IMR-90 (cell line): ENCODE data around the gene PLA2G4B. TPM values are rescaled to one million over a fixed set of nuclear protein-coding genes. Genes with fewer than 3 reads are reported as not detected.

Experiments used
- ATAC-seq: fragments of 200-7000 bp; cut with Tn5 transposase; 2 replicates; pipeline ENCODE4 v1.9.1; 2020; ENCODE audit warnings: low read depth, mild to moderate bottlenecking, moderate library complexity
- BruUV-seq: library from RNA; stranded (reverse); fragments of 400-500 nt; replicated peaks from 2 replicates; lab custom pipeline; 2021; lab: Mats Ljungman, UMichigan
- CTCF ChIA-PET: fragments of 300-600 bp; formaldehyde crosslinking; extraction: SDS; loops from one replicate; lab custom pipeline; 2021; ENCODE audit warnings: antibody characterized with exemption; lab: Yijun Ruan, JAX
- POLR2A ChIA-PET: fragments of 300-600 bp; sonication (Branson Sonifier 250); formaldehyde crosslinking; loops from one replicate; lab custom pipeline; 2022; ENCODE audit warnings: antibody characterized with exemption; ENCODE audit not compliant: unreplicated experiment; lab: Charles Lee
- DNase-seq: peaks from one replicate; pipeline ENCODE4 v3.0.0; 2013
- H2AFZ ChIP-seq: replicated peaks from 2 replicates; pipeline ENCODE3; 2013; ENCODE audit warnings: low read length, mild to moderate bottlenecking; ENCODE audit not compliant: poor library complexity
- H2AK5ac ChIP-seq: 2 replicates; pipeline ENCODE4 v1.6.1; 2013; ENCODE audit warnings: low read depth, low read length, inconsistent platforms
- H2AK9ac ChIP-seq: replicated peaks from 2 replicates; pipeline ENCODE3; 2013; ENCODE audit warnings: mild to moderate bottlenecking, low read depth, low read length, moderate library complexity; ENCODE audit not compliant: poor library complexity
- H2BK120ac ChIP-seq: 2 replicates; pipeline ENCODE4 v1.6.1; 2013; ENCODE audit warnings: low read depth, low read length, inconsistent platforms
- H2BK15ac ChIP-seq: 3 replicates; pipeline ENCODE4 v1.6.1; 2013; ENCODE audit warnings: low read depth, low read length, inconsistent platforms
- H2BK20ac ChIP-seq: 2 replicates; pipeline ENCODE4 v1.6.1; 2013; ENCODE audit warnings: low read depth, mild to moderate bottlenecking, inconsistent platforms, low read length, moderate library complexity
- H2BK5ac ChIP-seq: 2 replicates; pipeline ENCODE4 v1.6.1; 2013; ENCODE audit warnings: mild to moderate bottlenecking, low read depth, low read length, inconsistent platforms; ENCODE audit not compliant: poor library complexity, severe bottlenecking
- H3K14ac ChIP-seq: replicated peaks from 2 replicates; pipeline ENCODE4 v1.6.1; 2013; ENCODE audit warnings: low read depth, low read length, inconsistent platforms
- H3K18ac ChIP-seq: 2 replicates; pipeline ENCODE4 v1.6.1; 2013; ENCODE audit warnings: low read depth, low read length, control low read depth
- H3K23ac ChIP-seq: 2 replicates; pipeline ENCODE4 v1.6.1; 2013; ENCODE audit warnings: low read depth, low read length, inconsistent platforms
- H3K27ac ChIP-seq: 2 replicates; pipeline ENCODE4 v1.5.1; 2013; ENCODE audit warnings: mild to moderate bottlenecking, control low read depth, low read length; ENCODE audit not compliant: insufficient read depth
- H3K27me3 ChIP-seq: 2 replicates; pipeline ENCODE4 v1.6.1; 2013; ENCODE audit warnings: low read length; ENCODE audit not compliant: control insufficient read depth, insufficient read depth
- H3K36me3 ChIP-seq: 2 replicates; pipeline ENCODE4 v1.6.1; 2013; ENCODE audit warnings: low read length, mixed read lengths; ENCODE audit not compliant: control insufficient read depth, insufficient read depth
- H3K4ac ChIP-seq: 2 replicates; pipeline ENCODE4 v1.6.1; 2013; ENCODE audit warnings: low read depth, low read length, inconsistent platforms
- H3K4me1 ChIP-seq: 2 replicates; pipeline ENCODE4 v1.6.1; 2013; ENCODE audit warnings: low read length, mixed read lengths; ENCODE audit not compliant: control insufficient read depth, insufficient read depth
- H3K4me2 ChIP-seq: 2 replicates; pipeline ENCODE4 v1.6.1; 2013; ENCODE audit warnings: low read depth, mild to moderate bottlenecking, control low read depth, low read length, moderate library complexity
- H3K4me3 ChIP-seq: 2 replicates; pipeline ENCODE4 v1.5.1; 2013; ENCODE audit warnings: low read depth, mild to moderate bottlenecking, control low read depth, low read length, moderate library complexity; ENCODE audit not compliant: insufficient read depth
- H3K56ac ChIP-seq: 2 replicates; pipeline ENCODE4 v1.6.1; 2013; ENCODE audit warnings: low read length, inconsistent platforms; ENCODE audit not compliant: insufficient read depth; ENCODE audit errors: extremely low read depth
- H3K79me1 ChIP-seq, 2 experiments: 2 replicates each; pipeline ENCODE4 v1.6.1; 2013; ENCODE audit warnings: low read length in 2 of 2, inconsistent platforms in 1 of 2, low read depth in 1 of 2
- H3K9ac ChIP-seq: 2 replicates; pipeline ENCODE4 v1.6.1; 2013; ENCODE audit warnings: low read depth, low read length, control low read depth
- H3K9me1 ChIP-seq: 2 replicates; pipeline ENCODE4 v1.6.1; 2013; ENCODE audit warnings: low read length, inconsistent platforms; ENCODE audit not compliant: insufficient read depth
- H3K9me3 ChIP-seq: 2 replicates; pipeline ENCODE4 v1.6.1; 2013; ENCODE audit warnings: low read length; ENCODE audit not compliant: control insufficient read depth, insufficient read depth
- H4K20me1 ChIP-seq: 2 replicates; pipeline ENCODE4 v1.6.1; 2013; ENCODE audit warnings: low read length, inconsistent platforms; ENCODE audit not compliant: insufficient read depth
- H4K5ac ChIP-seq: 2 replicates; pipeline ENCODE4 v1.6.1; 2013; ENCODE audit warnings: mild to moderate bottlenecking, low read depth, low read length, control low read depth
- H4K8ac ChIP-seq, 2 experiments: 2 replicates each; pipeline ENCODE4 v1.6.1; 2013; ENCODE audit warnings: low read depth in 2 of 2, low read length in 2 of 2, control low read depth in 1 of 2, inconsistent platforms in 1 of 2
- H4K91ac ChIP-seq: 2 replicates; pipeline ENCODE4 v1.6.1; 2013; ENCODE audit warnings: low read depth, low read length, inconsistent platforms; ENCODE audit not compliant: insufficient read depth
- BHLHE40 ChIP-seq: fragments of 150-350 bp; IDR thresholded peaks from 2 replicates; pipeline ENCODE4 v1.6.1; 2016; ENCODE audit warnings: mild to moderate bottlenecking, low read depth, low read length
- RFX5 ChIP-seq: IDR thresholded peaks from 2 replicates; pipeline ENCODE4 v1.8.0; 2012; ENCODE audit warnings: low read depth, mild to moderate bottlenecking, low read length, moderate library complexity
- WGBS, 2 experiments: methylation state at CpG; one replicate each; pipeline versions ENCODE4 v1.1.5 to v1.1.7; 2013; ENCODE audit warnings: missing lambda C conversion rate in 2 of 2; ENCODE audit not compliant: insufficient read length in 1 of 2; ENCODE audit errors: extremely low coverage in 2 of 2; 5-methylcytosine and 5-hydroxymethylcytosine counted together
- dilution Hi-C: fragments of 300-500 bp; cut with HindIII; formaldehyde crosslinking; loops from one replicate; pipeline ENCODE4 v1.14.3; 2018; ENCODE audit warnings: low sequenced_read_pairs; ENCODE audit not compliant: unreplicated experiment
- in situ Hi-C: fragments of 300-500 bp; cut with MboI; formaldehyde crosslinking; loops from 3 replicates; pipeline ENCODE4 v1.14.3; 2019; ENCODE audit warnings: low sequenced_read_pairs, inconsistent platforms, mixed read lengths
- intact Hi-C: fragments of 100-400 bp; cut with micrococcal nuclease; formaldehyde crosslinking; loops from 2 replicates; pipeline ENCODE4 v1.10.0; 2022
- polyA plus RNA-seq, 3 experiments: library from polyadenylated mRNA; depleted of rRNA; stranded (reverse); fragments of >200 nt; gene quantifications; 2 replicates each; pipeline ENCODE4 v1.2.3, GENCODE V29; 2012; ENCODE audit warnings: low replicate concordance in 1 of 3
- total RNA-seq: library from RNA; depleted of rRNA; stranded (reverse); fragments of >200 nt; gene quantifications from 2 replicates; pipeline ENCODE4 v1.2.3, GENCODE V29; 2012
- TF ChIP-seq, protein P1 (sequence below): fragments of 150-350 bp; IDR thresholded peaks from 2 replicates; pipeline ENCODE4 v1.6.1; 2017; ENCODE audit warnings: mild to moderate bottlenecking, antibody characterized with exemption, low read length, low read depth
- TF ChIP-seq, protein P2 (sequence below): conservative IDR thresholded peaks from 2 replicates; pipeline ENCODE4 v1.5.1; 2012; ENCODE audit warnings: mild to moderate bottlenecking, low read depth, low read length, improper control_type of control experiment

The PLA2G4B gene
- total and polyA plus RNA-seq, 2 of the 4 experiments (the other 2 are of a cell fraction) = 0.18 to 3.1 TPM

DNA sequence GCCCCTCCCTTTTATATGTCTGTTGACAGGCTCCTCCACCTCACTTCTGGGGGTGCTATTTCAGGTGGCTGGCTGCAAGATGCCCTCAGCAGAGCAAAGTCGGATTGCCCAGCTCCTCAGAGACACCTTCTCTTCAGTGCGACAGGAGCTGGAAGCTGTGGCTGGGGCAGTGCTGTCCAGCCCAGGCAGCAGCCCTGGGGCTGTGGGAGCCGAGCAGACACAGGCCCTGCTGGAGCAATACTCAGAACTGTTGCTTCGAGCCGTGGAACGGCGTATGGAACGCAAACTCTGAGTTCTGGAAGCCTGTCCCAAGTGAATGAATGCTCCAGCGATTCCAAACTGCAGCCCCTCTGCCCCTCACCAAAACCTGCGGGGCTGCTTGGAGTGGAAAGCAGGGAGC, 13.5 kb upstream of the PLA2G4B start:
- Histone ChIP-seq H3K9me3 (no peaks in the 10 kb centered on the region), H4K8ac (no peak overlapping the region), H2BK20ac (no peak overlapping the region), H4K91ac (no peak overlapping the region), H3K9ac (no peak overlapping the region), H2AFZ (no peak overlapping the region), H3K9me1 (0 out of 2 replicates have a peak, but pooled peaks cover 5% of the 10 kb centered on the region), H3K4me3 (no peak overlapping the region), H2BK120ac (no peak overlapping the region), H2AK5ac (no peak overlapping the region), H3K4me1 (peaks cover 2% of the 10 kb centered on the region; the same call in 1 of the 2 replicates), H3K79me1 (peaks cover 15 to 18% of the 10 kb centered on the region in 2 experiments), H4K20me1 (no peaks in the 10 kb centered on the region; the same call in 1 of the 2 replicates), H3K14ac (no peak overlapping the region), H3K36me3 (peaks cover 50% of the 10 kb centered on the region), H3K27me3 (no peaks in the 10 kb centered on the region), H3K27ac (no peak overlapping the region), H2AK9ac (no peak overlapping the region), H3K18ac (no peak overlapping the region), H3K4me2 (no peak overlapping the region), H3K23ac (no peak overlapping the region), H2BK5ac (no peak overlapping the region), H3K56ac (no peak overlapping the region), H3K4ac (no peak overlapping the region), H2BK15ac (no peak overlapping the region), H4K5ac (no peak overlapping the region)
- no peak for DNase-seq
- dilution Hi-C loops = no loop called here
- BruUV-seq = no TSS peak
- ChIA-PET POLR2A (no interaction called here), CTCF (no interaction called here)
- TF ChIP-seq, protein P1, sequence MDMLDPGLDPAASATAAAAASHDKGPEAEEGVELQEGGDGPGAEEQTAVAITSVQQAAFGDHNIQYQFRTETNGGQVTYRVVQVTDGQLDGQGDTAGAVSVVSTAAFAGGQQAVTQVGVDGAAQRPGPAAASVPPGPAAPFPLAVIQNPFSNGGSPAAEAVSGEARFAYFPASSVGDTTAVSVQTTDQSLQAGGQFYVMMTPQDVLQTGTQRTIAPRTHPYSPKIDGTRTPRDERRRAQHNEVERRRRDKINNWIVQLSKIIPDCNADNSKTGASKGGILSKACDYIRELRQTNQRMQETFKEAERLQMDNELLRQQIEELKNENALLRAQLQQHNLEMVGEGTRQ = no peak
- TF ChIP-seq RFX5 = no peak
- TF ChIP-seq BHLHE40 = no peak
- TF ChIP-seq, protein P2, sequence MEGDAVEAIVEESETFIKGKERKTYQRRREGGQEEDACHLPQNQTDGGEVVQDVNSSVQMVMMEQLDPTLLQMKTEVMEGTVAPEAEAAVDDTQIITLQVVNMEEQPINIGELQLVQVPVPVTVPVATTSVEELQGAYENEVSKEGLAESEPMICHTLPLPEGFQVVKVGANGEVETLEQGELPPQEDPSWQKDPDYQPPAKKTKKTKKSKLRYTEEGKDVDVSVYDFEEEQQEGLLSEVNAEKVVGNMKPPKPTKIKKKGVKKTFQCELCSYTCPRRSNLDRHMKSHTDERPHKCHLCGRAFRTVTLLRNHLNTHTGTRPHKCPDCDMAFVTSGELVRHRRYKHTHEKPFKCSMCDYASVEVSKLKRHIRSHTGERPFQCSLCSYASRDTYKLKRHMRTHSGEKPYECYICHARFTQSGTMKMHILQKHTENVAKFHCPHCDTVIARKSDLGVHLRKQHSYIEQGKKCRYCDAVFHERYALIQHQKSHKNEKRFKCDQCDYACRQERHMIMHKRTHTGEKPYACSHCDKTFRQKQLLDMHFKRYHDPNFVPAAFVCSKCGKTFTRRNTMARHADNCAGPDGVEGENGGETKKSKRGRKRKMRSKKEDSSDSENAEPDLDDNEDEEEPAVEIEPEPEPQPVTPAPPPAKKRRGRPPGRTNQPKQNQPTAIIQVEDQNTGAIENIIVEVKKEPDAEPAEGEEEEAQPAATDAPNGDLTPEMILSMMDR = no peak
- ATAC-seq = no peak
- in situ Hi-C loops = no loop called here
- WGBS, 2 experiments = 90% methylated on average over 2 of the region's 10 CpGs; no CpG with 5 or more reads in 1 of the 2 experiments
- intact Hi-C loops = no loop called here
